Measurements from ENCODE around the gene OIT3.

Gene OIT3

DNA sequence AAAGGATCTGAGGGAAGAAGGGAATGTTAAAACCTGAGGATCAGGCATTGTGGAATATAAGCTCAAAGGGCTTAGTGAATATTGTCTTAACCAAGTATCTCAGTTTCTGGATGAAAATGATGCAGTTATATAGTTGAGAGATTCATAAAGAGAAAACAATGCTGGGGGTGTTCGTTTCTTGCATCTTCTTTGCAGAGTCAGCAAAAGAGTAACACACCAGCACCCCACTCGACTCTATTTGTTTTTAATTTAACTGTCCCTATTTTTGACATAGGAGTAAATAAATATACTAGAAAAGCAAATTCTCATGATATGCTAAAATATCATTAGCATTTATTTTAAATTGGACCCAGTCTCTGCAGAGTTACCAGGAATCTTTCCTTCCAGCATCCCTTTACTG, 7.6 kb upstream of the OIT3 start:
- no peak overlapping the region for H3K27ac ChIP-seq (ENCODE audit: insufficient read depth in 1 of 2, low read depth in 1 of 2, low read length in 2 of 2, poor library complexity in 1 of 2, severe bottlenecking in 2 of 2)
- H3K9me3 ChIP-seq (ENCODE audit: control extremely low read depth in 1 of 5, control insufficient read depth in 4 of 5, insufficient read depth in 2 of 5, low read depth in 1 of 5, low read length in 4 of 5): peaks cover 0 to 3% (median 0%) of the 10 kb centered on the region in 5 experiments
- H3K36me3 ChIP-seq (ENCODE audit: control insufficient read depth in 4 of 4, insufficient read depth in 4 of 4, low read length in 3 of 4): peaks cover 2 to 11% (median 5%) of the 10 kb centered on the region in 4 experiments
- no peak for DNase-seq
- H3K27me3 ChIP-seq (replicated peaks in 2 of 5; ENCODE audit: control insufficient read depth in 4 of 5, insufficient read depth in 5 of 5, low read length in 4 of 5): no peaks in the 10 kb centered on the region
- WGBS (ENCODE audit: insufficient coverage): no CpG with 5 or more reads among the region's 2 CpGs
- H3K4me3 ChIP-seq (ENCODE audit: control insufficient read depth in 1 of 7, extremely low read depth in 1 of 7, insufficient read depth in 4 of 7, low read depth in 2 of 7, low read length in 6 of 7): no peak overlapping the region
- ChIA-PET POLR2A (no interaction called here), CTCF (no interaction called here)
- peaks cover 2 to 19% (median 12%) of the 10 kb centered on the region in 4 experiments for H3K4me1 ChIP-seq (ENCODE audit: control extremely low read depth in 1 of 4, control insufficient read depth in 4 of 4, insufficient read depth in 4 of 4, low read length in 3 of 4)

DNA sequence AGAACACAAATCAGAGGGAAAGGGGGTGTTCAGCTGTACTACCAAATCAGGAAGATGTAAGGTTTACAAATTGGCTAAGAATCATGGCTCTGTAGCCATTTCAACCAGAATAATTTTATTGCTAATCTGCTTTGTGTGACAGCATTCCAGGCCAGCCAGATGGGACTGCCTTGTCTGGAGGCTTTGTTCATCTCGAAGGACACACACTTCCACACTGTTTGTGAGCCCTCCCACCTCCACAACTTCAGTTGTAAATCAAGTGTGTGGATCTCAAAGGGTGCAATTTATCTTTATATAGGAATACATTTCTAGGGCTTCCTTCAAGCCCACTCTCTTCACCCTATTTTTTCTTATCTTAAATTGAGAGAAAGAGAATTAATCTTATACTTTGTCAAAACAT, 6.9 kb upstream of the OIT3 start:
- Histone ChIP-seq H3K4me1 (ENCODE audit: control extremely low read depth in 1 of 4, control insufficient read depth in 4 of 4, insufficient read depth in 4 of 4, low read length in 3 of 4) (peaks cover 2 to 19% (median 12%) of the 10 kb centered on the region in 4 experiments), H3K27me3 (replicated peaks in 2 of 5; ENCODE audit: control insufficient read depth in 4 of 5, insufficient read depth in 5 of 5, low read length in 4 of 5) (no peaks in the 10 kb centered on the region), H3K9me3 (ENCODE audit: control extremely low read depth in 1 of 5, control insufficient read depth in 4 of 5, insufficient read depth in 2 of 5, low read depth in 1 of 5, low read length in 4 of 5) (no peaks in the 10 kb centered on the region), H3K4me3 (ENCODE audit: control insufficient read depth in 1 of 7, extremely low read depth in 1 of 7, insufficient read depth in 4 of 7, low read depth in 2 of 7, low read length in 6 of 7) (peak overlapping the region in 2 of 7 experiments; percentile 55 to 72), H3K27ac (ENCODE audit: insufficient read depth in 1 of 2, low read depth in 1 of 2, low read length in 2 of 2, poor library complexity in 1 of 2, severe bottlenecking in 2 of 2) (no peak overlapping the region), H3K36me3 (ENCODE audit: control insufficient read depth in 4 of 4, insufficient read depth in 4 of 4, low read length in 3 of 4) (peaks cover 2 to 11% (median 5%) of the 10 kb centered on the region in 4 experiments)
- CTCF ChIA-PET: no interaction called here
- DNase-seq: no peak
- POLR2A ChIA-PET: no interaction called here
- no CpG with 5 or more reads among the region's 1 CpG for WGBS (ENCODE audit: insufficient coverage)

DNA sequence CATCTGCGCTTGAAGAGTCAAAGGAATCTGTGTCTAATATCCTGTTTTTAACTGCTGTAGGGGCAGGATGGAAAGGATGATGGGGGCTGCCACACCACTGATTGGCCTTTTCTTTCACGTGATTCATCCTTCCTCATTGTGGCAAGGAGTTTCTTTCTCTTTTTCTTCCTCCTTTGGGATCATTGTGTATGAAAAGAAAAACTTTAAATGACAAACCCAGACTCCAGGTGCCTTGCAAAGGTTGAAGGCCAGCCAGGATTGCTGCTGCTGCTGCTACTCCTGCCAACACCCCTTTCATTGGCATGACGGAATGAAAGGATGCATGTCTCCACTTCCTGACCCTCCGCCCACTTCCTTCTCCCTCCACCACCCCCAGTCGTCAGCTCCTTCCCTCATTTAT, 6.5 kb upstream of the OIT3 start:
- POLR2A ChIA-PET: no interaction called here
- peak overlapping the region in 6 of 7 experiments; percentile 21 to 72 (median 49) for H3K4me3 ChIP-seq (ENCODE audit: control insufficient read depth in 1 of 7, extremely low read depth in 1 of 7, insufficient read depth in 4 of 7, low read depth in 2 of 7, low read length in 6 of 7)
- WGBS (ENCODE audit: insufficient coverage): no CpG with 5 or more reads among the region's 5 CpGs

DNA sequence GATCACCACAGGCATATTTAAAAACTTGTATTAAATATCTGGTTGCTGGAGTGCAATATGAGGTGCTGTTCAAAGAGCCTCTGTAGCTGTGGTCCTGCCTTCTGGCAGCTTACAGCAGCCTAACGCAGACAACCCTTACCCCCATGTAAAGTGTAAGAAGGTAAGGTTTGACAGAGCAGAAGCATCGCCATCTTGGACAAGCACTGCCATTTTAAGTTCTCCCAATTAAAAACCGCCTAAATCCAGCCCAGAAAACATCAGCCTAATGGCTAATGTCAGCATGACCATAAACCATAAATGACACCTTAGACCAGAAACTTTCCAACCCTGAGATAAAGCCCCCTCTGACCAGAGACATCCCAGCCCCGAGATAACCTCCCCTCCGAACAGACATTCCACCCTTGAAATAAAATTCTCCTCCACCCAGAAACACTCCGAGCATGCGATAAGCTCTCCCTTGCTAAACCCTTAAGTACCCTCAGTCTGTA, 5.3 kb upstream of the OIT3 start:
- H3K27me3 ChIP-seq (replicated peaks in 2 of 5; ENCODE audit: control insufficient read depth in 4 of 5, insufficient read depth in 5 of 5, low read length in 4 of 5): no peaks in the 10 kb centered on the region
- no peak overlapping the region for H3K27ac ChIP-seq (ENCODE audit: insufficient read depth in 1 of 2, low read depth in 1 of 2, low read length in 2 of 2, poor library complexity in 1 of 2, severe bottlenecking in 2 of 2)
- no peak overlapping the region for H3K4me3 ChIP-seq (ENCODE audit: control insufficient read depth in 1 of 7, extremely low read depth in 1 of 7, insufficient read depth in 4 of 7, low read depth in 2 of 7, low read length in 6 of 7)
- DNase-seq: no peak
- H3K9me3 ChIP-seq (ENCODE audit: control extremely low read depth in 1 of 5, control insufficient read depth in 4 of 5, insufficient read depth in 2 of 5, low read depth in 1 of 5, low read length in 4 of 5): no peaks in the 10 kb centered on the region
- ChIA-PET POLR2A (no interaction called here), CTCF (interaction anchor here (1.0 to 1.1 kb wide), 2 partner anchors 12 to 180 kb away, joined by 3 to 4 read pairs; no protein-coding TSS in a partner anchor)
- peaks cover 2 to 11% (median 5%) of the 10 kb centered on the region in 4 experiments for H3K36me3 ChIP-seq (ENCODE audit: control insufficient read depth in 4 of 4, insufficient read depth in 4 of 4, low read length in 3 of 4)
- peaks cover 2 to 21% (median 13%) of the 10 kb centered on the region in 4 experiments for H3K4me1 ChIP-seq (ENCODE audit: control extremely low read depth in 1 of 4, control insufficient read depth in 4 of 4, insufficient read depth in 4 of 4, low read length in 3 of 4)
- 95% methylated on average over 4 of the region's 7 CpGs for WGBS (ENCODE audit: insufficient coverage)

More for the DNA sequence above, 6.5 kb upstream of the OIT3 start:
- Histone ChIP-seq H3K9me3 (ENCODE audit: control extremely low read depth in 1 of 5, control insufficient read depth in 4 of 5, insufficient read depth in 2 of 5, low read depth in 1 of 5, low read length in 4 of 5) (no peaks in the 10 kb centered on the region), H3K27ac (ENCODE audit: insufficient read depth in 1 of 2, low read depth in 1 of 2, low read length in 2 of 2, poor library complexity in 1 of 2, severe bottlenecking in 2 of 2) (no peak overlapping the region), H3K27me3 (replicated peaks in 2 of 5; ENCODE audit: control insufficient read depth in 4 of 5, insufficient read depth in 5 of 5, low read length in 4 of 5) (no peaks in the 10 kb centered on the region), H3K4me1 (ENCODE audit: control extremely low read depth in 1 of 4, control insufficient read depth in 4 of 4, insufficient read depth in 4 of 4, low read length in 3 of 4) (peaks cover 2 to 19% (median 13%) of the 10 kb centered on the region in 4 experiments), H3K36me3 (ENCODE audit: control insufficient read depth in 4 of 4, insufficient read depth in 4 of 4, low read length in 3 of 4) (peaks cover 2 to 11% (median 5%) of the 10 kb centered on the region in 4 experiments)
- CTCF ChIA-PET: no interaction called here
- peak in 2 of 3 donors; percentile 26 to 34 for DNase-seq

DNA sequence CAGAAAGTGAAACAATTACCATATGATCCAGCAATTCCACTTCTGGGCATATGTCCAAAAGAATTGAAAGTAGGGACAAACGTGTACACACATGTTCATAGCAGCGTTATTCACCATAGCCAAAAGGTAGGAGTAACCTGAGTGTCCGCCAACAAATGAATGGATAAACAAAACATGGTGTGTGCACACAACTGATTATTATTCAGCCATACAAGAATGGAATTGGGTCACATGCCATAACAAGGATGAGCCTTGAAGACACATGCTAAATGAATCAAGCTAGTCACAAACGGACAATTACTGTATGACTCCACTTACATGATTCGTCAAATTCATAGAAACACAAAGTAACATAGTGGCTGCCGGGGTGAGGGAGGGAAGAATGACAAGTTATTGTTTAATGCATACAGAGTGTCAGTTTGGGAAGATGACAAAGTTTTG, 4.1 kb upstream of the OIT3 start:
- H3K36me3 ChIP-seq (ENCODE audit: control insufficient read depth in 4 of 4, insufficient read depth in 4 of 4, low read length in 3 of 4): peaks cover 2 to 11% (median 5%) of the 10 kb centered on the region in 4 experiments
- DNase-seq: no peak
- H3K27me3 ChIP-seq (replicated peaks in 2 of 5; ENCODE audit: control insufficient read depth in 4 of 5, insufficient read depth in 5 of 5, low read length in 4 of 5): no peaks in the 10 kb centered on the region
- POLR2A ChIA-PET: no interaction called here
- peaks cover 2 to 21% (median 13%) of the 10 kb centered on the region in 4 experiments for H3K4me1 ChIP-seq (ENCODE audit: control extremely low read depth in 1 of 4, control insufficient read depth in 4 of 4, insufficient read depth in 4 of 4, low read length in 3 of 4)
- no peaks in the 10 kb centered on the region for H3K9me3 ChIP-seq (ENCODE audit: control extremely low read depth in 1 of 5, control insufficient read depth in 4 of 5, insufficient read depth in 2 of 5, low read depth in 1 of 5, low read length in 4 of 5)
- 92% methylated on average over 4 of the region's 6 CpGs for WGBS (ENCODE audit: insufficient coverage)
- CTCF ChIA-PET: no interaction called here
- no peak overlapping the region for H3K27ac ChIP-seq (ENCODE audit: insufficient read depth in 1 of 2, low read depth in 1 of 2, low read length in 2 of 2, poor library complexity in 1 of 2, severe bottlenecking in 2 of 2)
- H3K4me3 ChIP-seq (ENCODE audit: control insufficient read depth in 1 of 7, extremely low read depth in 1 of 7, insufficient read depth in 4 of 7, low read depth in 2 of 7, low read length in 6 of 7): no peak overlapping the region

DNA sequence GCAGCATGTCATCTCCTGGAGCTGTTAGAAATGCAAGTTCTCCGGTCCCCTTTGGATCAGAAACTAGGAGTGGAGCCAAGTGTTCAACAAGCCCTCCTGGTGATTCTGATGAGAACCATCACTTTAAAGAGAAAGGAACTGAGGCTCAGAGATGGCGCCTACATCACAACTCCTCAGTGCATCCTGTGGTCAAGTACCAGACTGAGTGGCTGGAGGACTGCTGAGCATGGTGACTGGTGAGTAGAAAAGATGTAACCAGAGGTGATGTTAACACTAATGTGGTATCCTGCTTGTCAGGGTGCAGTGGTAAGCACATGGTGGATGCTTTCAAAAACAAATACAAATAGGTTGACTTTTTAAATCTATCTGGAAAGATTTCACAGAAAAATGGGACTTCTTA, 3.5 kb upstream of the OIT3 start:
- POLR2A ChIA-PET: no interaction called here
- CTCF ChIA-PET: interaction anchor here (0.8 kb wide), 1 partner anchor 9 kb away, joined by 3 read pairs; no protein-coding TSS in a partner anchor
- Histone ChIP-seq H3K4me3 (ENCODE audit: control insufficient read depth in 1 of 7, extremely low read depth in 1 of 7, insufficient read depth in 4 of 7, low read depth in 2 of 7, low read length in 6 of 7) (no peak overlapping the region), H3K27ac (ENCODE audit: insufficient read depth in 1 of 2, low read depth in 1 of 2, low read length in 2 of 2, poor library complexity in 1 of 2, severe bottlenecking in 2 of 2) (no peak overlapping the region), H3K36me3 (ENCODE audit: control insufficient read depth in 4 of 4, insufficient read depth in 4 of 4, low read length in 3 of 4) (peaks cover under 1 to 11% (median 3%) of the 10 kb centered on the region in 4 experiments), H3K4me1 (ENCODE audit: control extremely low read depth in 1 of 4, control insufficient read depth in 4 of 4, insufficient read depth in 4 of 4, low read length in 3 of 4) (peaks cover 2 to 21% (median 13%) of the 10 kb centered on the region in 4 experiments), H3K9me3 (ENCODE audit: control extremely low read depth in 1 of 5, control insufficient read depth in 4 of 5, insufficient read depth in 2 of 5, low read depth in 1 of 5, low read length in 4 of 5) (no peaks in the 10 kb centered on the region), H3K27me3 (replicated peaks in 2 of 5; ENCODE audit: control insufficient read depth in 4 of 5, insufficient read depth in 5 of 5, low read length in 4 of 5) (no peaks in the 10 kb centered on the region)
- DNase-seq: no peak
- WGBS (ENCODE audit: insufficient coverage): 100% methylated on average over 2 of the region's 2 CpGs

DNA sequence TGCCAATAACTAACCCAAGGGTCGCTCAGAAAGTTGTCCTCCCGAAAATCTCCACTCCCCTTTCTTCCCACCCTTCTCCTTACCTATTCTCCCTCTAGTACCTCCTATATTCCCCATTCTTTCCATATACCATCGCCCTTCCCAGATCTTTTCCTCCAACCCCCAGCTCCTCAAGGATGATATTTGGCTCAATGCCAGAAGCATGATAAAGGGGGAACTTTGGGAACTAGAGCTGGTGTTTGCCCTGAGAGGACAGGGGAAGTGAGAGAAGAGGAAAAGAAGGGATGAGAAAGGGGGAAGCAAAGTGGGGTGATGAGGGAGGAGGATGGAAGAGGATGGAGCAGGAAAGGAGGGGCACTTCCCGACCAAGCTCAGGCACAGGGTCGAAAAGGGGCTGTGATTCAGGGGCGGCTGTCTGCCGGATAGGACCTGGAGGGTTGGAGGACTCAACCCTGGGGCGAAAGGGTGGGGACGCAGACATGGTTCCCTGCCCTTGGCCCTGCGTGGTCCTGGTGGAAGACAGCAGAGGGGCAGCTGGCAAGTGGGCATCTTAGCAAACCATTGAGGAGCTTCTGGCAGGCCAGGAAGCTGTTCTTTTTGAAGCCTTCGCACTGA, 1.8 kb downstream of the OIT3 start:
- H3K36me3 ChIP-seq (ENCODE audit: control insufficient read depth in 4 of 4, insufficient read depth in 4 of 4, low read length in 3 of 4): no peaks in the 10 kb centered on the region
- H3K27ac ChIP-seq (ENCODE audit: insufficient read depth in 1 of 2, low read depth in 1 of 2, low read length in 2 of 2, poor library complexity in 1 of 2, severe bottlenecking in 2 of 2): no peak overlapping the region
- 93% methylated on average over 10 of the region's 11 CpGs for WGBS (ENCODE audit: insufficient coverage)
- no peak for DNase-seq
- H3K4me3 ChIP-seq (ENCODE audit: control insufficient read depth in 1 of 7, extremely low read depth in 1 of 7, insufficient read depth in 4 of 7, low read depth in 2 of 7, low read length in 6 of 7): no peak overlapping the region
- H3K27me3 ChIP-seq (replicated peaks in 2 of 5; ENCODE audit: control insufficient read depth in 4 of 5, insufficient read depth in 5 of 5, low read length in 4 of 5): peaks cover 0 to 1% (median 0%) of the 10 kb centered on the region in 5 experiments
- POLR2A ChIA-PET: no interaction called here
- H3K9me3 ChIP-seq (ENCODE audit: control extremely low read depth in 1 of 5, control insufficient read depth in 4 of 5, insufficient read depth in 2 of 5, low read depth in 1 of 5, low read length in 4 of 5): no peaks in the 10 kb centered on the region
- peaks cover 0 to 4% (median 0%) of the 10 kb centered on the region in 4 experiments for H3K4me1 ChIP-seq (ENCODE audit: control extremely low read depth in 1 of 4, control insufficient read depth in 4 of 4, insufficient read depth in 4 of 4, low read length in 3 of 4)
- CTCF ChIA-PET: interaction anchor here (1.2 kb wide), 1 partner anchor 24 kb away, joined by 3 read pairs; no protein-coding TSS in a partner anchor

All from common myeloid progenitor, CD34-positive (primary cell).